ENCODE measurements around the gene ANTXRL.
"Not testable (repeated sequence)": the region's sequence is repeated elsewhere in the genome, so short reads cannot be mapped to it uniquely, and the experiment has no call there.

ANTXRL gene

GRCh38 chr10:46272863-46273415, 13.9 kb upstream of the ANTXRL start:
- no peak for DNase-seq (ENCODE audit: low spot score)

GRCh38 chr10:46273506-46274477, 13.0 kb upstream of the ANTXRL start:
- DNase-seq (ENCODE audit: low spot score): no peak

GRCh38 chr10:46277840-46278239, 9.0 kb upstream of the ANTXRL start:
- DNase-seq (ENCODE audit: low spot score): no peak

- DNase-seq (ENCODE audit: low spot score): not testable (repeated sequence)
Measured at GRCh38 chr10:46282421-46282831, 4.4 kb upstream of the ANTXRL start.

GRCh38 chr10:46282842-46283574, 3.8 kb upstream of the ANTXRL start:
- peak; percentile 24 for DNase-seq (ENCODE audit: low spot score)

GRCh38 chr10:46283580-46284285, 3.1 kb upstream of the ANTXRL start:
- no peak for DNase-seq (ENCODE audit: low spot score)

GRCh38 chr10:46284286-46285229, 2.2 kb upstream of the ANTXRL start:
- DNase-seq (ENCODE audit: low spot score): peak; percentile 51

GRCh38 chr10:46285300-46285699, 1.5 kb upstream of the ANTXRL start:
- DNase-seq (ENCODE audit: low spot score): no peak

GRCh38 chr10:46285966-46286620, 704 bp upstream of the ANTXRL start:
- no peak for DNase-seq (ENCODE audit: low spot score)

GRCh38 chr10:46287846-46288477, 1.2 kb downstream of the ANTXRL start:
- DNase-seq (ENCODE audit: low spot score): no peak

GRCh38 chr10:46288601-46289206, 1.9 kb downstream of the ANTXRL start:
- no peak for DNase-seq (ENCODE audit: low spot score)

- DNase-seq (ENCODE audit: low spot score): no peak
Measured at GRCh38 chr10:46289209-46289810, 2.5 kb downstream of the ANTXRL start.

GRCh38 chr10:46290101-46290886, 3.5 kb downstream of the ANTXRL start:
- DNase-seq (ENCODE audit: low spot score): no peak

GRCh38 chr10:46291817-46292572, 5.2 kb downstream of the ANTXRL start:
- no peak for DNase-seq (ENCODE audit: low spot score)

GRCh38 chr10:46292573-46293023, 5.8 kb downstream of the ANTXRL start:
- DNase-seq (ENCODE audit: low spot score): no peak

- no peak for DNase-seq (ENCODE audit: low spot score)
Measured at GRCh38 chr10:46293228-46293627, 6.4 kb downstream of the ANTXRL start.
